HG03060 (cell line): ENCODE results near the gene SLF1.

Source experiments
- ATAC-seq: cut with Tn5 transposase; IDR thresholded peaks from one replicate; pipeline ENCODE4 v1.9.1; 2021; ENCODE audit warnings: low read depth, moderate number of reproducible peaks; ENCODE audit not compliant: unreplicated experiment

The SLF1 gene

GRCh38 chr5:94707359-94707758 is 88.9 kb downstream of the SLF1 start:
- ATAC-seq: no peak

- no peak for ATAC-seq
Measured at GRCh38 chr5:94709277-94709676, 90.8 kb downstream of the SLF1 start.

DNA sequence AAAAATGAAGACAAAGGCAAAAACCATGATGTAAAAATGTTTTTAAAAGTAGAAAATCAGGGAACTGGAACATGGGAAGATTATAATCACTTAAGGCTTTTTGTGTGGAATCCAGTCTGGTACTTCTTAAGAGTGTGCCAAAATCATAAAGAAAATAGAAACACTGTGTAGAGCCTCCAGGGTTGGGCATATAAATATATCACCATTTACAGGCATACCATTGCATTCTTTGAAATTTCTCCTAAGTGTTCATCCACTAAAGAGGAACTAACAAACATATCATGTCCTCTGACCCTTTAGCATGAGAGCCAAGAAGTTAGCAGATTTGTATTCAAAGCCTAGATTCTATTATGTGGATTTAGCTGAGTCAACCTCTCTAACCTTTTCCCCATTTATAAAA is 93.3 kb downstream of the SLF1 start:
- no peak for ATAC-seq

GRCh38 chr5:94715768-94716167 is 97.3 kb downstream of the SLF1 start:
- no peak for ATAC-seq

DNA sequence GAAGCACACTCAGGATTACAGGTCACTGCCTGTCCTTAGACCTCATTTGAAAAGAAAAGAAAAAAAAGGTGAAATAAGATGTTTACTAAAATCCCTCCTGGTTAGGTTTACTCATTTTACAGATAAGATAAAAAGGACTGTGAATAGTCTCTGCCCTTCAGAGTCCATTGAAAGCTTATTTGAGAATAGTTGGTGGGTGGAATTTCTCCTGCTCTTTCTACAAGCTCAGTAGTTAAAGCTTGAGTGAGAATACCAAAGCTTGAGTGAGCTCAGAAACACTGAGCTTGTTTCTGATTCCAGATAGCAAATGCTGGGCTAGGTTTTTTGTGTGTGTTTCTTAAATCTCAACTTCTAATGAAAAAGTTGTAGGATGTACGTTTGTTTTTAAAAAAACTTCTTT is 106.7 kb downstream of the SLF1 start:
- no peak for ATAC-seq

- no peak for ATAC-seq
Measured at GRCh38 chr5:94731471-94731870, 113.0 kb downstream of the SLF1 start.

GRCh38 chr5:94736498-94736897 is 118.0 kb downstream of the SLF1 start:
- no peak for ATAC-seq

DNA sequence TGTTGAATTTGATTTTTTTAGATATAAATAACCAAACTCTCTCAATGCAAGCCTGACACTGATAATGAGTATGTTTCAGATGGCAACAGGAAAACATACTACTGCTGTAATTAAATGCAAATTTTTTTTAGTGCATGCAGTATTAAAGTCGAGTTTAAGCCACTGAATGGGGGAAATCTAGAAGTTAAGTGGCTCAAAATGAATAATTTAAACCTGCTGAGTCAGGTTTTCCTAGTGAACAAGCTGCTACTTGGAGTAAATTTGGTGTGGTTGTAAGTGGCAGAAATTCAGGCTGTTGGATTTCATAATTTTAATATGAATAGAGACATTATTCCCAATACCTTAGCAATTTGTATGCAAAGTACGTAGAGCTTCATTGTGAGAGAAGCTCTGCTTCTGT is 121.8 kb downstream of the SLF1 start:
- ATAC-seq: no peak

DNA sequence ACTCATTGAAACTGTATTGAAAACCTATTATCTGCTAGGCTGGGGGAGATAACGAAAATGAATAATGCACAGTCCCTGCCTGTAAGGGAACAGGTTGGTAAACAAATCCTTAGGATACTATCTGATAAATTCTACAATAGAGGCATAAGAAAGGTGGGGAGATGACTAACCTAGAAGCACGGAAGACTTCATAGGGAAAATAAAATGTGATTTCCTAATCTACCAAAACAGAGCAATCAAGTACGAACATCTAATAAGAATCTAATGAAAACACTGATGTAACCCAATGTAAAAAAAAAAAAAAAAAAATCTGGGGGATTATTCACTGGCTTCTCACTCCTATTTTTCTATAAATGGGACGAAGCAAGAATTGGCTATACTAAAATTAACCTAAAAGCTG is 124.4 kb downstream of the SLF1 start:
- ATAC-seq: no peak

GRCh38 chr5:94744906-94745305 is 126.4 kb downstream of the SLF1 start:
- no peak for ATAC-seq

DNA sequence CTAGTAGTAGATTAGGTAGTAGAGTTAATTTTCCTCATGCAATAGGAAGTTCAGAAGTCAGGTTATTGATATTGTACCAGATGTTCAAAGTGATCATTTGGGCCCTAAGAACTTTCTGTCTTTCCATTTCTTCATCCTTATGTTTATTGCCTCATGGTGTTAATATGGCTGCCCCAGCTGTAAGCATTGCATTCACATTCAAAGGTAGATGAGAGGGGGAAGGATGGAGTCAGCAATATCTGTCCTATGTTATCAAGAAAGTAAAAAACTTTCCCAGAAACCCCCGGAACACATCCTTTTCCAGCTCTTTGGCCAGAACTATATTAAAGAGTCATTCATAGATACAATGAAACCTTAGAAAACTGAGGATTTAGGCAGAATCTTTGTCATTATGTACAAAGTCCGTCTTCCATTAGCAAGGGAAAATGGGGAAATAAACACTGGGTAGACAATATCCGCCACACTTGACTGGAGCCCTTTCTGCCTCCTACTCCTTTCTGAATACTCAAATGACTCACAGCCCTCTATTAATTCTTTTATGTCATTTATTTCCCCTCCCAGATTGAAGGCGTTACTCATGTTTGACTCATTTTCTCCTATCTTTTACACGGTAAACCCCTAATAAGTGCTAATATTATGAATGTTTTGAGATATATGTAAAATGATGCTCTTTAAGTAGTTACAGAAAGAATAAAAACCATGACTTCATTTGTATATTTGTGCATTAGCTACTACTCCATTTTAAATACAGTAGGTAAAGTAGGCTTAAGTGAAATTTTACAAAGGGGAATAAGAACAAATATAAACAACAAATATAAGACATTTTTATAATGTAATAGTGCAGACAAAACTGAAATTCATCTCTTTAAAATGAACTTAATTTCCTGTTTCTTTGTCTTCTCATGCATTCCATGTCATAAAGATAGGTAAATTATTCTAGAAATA is 127.6 kb downstream of the SLF1 start:
- peak; percentile 67 for ATAC-seq

DNA sequence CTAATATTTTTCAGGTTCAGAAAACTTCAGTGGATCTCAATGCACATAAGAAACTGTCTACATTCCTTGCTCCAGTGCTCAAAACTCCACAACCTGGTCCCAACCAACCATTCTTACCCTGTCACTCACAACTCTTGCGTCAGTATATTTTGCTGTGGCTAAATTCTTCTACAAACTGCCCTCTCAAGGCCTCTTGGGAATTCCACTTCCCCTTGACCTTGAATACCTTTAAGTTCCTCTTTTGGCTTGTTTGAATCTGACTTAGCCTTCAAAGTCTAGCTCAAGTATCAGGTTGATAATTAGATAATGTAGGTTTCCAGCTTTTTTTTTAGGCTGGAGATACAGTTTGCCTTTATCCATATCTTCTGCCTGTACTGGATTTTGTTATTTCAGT is 128.3 kb downstream of the SLF1 start:
- peak; percentile 44 for ATAC-seq
